Islet of Langerhans (tissue), 1 donor: ENCODE measurements around the gene DNAJC18.

Experiments
- FAIRE-seq: peaks from one replicate; lab custom pipeline; 2011; peaks lifted over from hg19 to GRCh38; lab: Jason Lieb, UNC

DNAJC18 gene

DNA sequence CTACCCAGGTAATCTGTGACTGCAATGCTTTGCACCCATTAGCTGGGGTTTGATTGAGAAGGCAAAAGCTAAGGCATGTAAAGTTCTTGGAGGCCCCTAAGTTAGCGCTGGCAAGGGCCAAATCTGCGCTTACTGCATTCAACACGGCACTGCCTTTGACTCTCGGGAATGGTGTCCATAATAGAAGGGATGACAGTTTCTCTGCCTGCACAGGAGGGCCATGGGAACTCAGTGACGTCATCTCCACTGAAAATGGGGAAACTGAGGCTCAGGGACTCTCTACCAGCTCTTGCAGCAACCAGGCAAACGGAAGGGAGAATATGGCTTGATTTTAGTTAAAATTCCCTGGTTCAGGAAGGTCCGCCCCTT lies 35.9 kb downstream of the DNAJC18 start:
- no peak for FAIRE-seq

DNA sequence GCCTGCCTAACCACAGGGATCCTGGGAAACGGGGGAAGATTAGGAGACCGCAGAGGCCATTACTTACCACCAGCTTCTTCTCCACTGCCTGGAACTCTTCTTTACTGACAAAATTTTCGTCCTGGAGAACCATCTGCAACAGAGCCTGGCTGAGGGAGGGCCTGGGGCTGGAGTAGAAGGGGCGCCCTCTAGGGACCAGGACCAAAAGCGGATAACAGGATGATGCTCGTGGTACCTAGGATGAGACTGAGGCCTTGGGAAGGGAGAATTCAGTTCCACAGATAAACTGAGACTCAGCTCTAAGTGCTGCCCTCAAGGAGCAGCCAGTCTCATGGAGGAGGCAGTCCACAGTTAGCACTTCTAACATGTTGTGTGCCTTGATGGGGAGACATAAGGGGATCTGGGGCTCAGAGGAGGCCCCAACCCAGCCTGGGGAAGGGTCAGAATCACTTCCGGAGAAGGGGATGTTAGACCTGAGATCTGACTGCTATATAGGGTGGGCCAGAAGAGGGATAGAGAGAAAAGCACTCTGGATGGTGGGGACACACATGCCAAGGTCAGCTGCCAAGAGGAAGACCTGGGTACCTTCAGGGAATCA lies 36.7 kb downstream of the DNAJC18 start:
- no peak for FAIRE-seq

DNA sequence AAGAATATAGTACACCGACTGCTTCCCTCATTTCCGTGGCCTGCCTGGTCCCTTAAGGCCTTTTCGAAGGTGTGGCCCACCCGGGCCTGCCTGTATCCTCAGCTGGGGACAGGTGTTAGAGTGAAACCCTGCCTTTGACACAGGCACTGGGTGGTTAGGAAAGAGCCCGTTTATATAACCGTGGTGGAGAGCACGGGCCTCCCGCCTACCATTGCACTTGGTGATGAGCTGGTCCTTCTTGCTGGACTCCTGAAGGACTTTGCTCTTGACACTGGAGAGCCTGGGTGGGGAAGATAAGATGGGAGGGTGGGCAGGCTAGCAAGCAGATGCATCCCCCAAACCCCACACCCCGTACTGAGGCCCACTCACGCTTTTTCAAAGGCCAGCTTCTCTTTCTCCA lies 37.8 kb downstream of the DNAJC18 start:
- no peak for FAIRE-seq

DNA sequence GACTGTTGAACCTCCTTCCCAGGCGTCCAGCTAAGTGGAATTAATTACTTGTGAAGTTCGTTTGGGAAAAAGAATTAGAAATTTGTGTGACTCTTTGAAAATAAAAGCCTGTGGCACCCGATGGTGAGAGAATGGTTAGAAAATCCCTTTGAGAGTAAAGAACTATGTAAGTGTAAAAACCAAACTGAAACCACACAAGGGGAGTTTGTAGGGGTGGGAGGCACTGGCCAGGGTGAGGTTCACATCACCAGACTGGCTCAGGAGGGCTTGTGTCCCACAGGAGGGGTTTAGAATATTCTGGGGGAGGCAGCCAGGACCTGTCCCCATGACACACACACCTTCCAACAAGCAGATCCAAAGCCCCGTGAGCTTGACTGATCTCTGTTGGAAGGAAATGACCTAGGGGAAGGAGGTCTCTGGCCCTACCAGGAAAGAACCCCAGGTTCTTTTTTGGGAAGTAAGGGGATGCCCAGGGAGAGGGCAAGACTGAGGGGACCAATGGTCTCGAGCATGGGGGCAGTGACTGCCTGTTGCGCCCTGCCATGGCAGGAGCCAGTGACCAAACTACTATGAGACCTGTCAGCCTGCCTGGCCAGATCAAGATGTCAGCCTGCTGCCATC lies 39.7 kb downstream of the DNAJC18 start:
- FAIRE-seq, result no peak

DNA sequence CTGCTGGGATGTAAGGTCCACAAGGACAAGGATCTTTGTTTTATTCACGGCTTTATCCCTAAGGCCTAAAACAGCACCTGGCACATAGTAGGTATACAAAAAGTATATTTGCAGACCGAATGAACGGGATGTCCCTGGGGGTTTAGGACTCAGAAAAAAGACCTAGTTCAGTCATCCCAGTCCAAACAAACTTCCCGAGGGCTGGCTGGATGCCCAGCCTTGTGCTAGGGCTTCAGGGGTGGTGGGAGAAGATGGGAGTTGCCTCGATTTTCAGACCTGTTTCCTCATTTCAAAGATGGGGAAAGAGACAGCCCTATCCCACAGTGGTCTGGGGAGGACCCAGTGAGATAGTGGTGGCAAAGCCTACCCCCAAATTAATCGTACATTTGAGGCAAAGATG lies 41.4 kb downstream of the DNAJC18 start:
- no peak for FAIRE-seq

DNA sequence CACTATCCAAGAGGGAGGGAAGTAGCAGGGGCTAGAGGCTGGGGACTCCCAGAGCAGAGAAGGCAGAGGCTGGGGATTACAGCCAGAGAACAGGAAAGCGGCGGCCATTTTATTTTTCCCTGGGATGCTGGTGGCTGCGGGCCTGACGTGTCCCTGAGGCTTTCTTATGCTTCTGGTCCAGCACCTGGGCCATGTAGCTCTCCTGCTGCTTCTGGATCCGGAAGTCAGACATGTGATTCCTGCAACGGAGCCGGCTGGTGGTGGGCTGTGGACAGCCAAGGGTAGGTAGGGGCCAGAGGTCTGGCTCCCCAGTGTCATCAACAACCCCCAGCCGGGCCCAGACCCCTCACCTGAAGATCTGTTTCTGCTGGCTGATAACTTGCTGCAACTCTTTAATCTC lies 42.6 kb downstream of the DNAJC18 start:
- FAIRE-seq, result no peak

DNA sequence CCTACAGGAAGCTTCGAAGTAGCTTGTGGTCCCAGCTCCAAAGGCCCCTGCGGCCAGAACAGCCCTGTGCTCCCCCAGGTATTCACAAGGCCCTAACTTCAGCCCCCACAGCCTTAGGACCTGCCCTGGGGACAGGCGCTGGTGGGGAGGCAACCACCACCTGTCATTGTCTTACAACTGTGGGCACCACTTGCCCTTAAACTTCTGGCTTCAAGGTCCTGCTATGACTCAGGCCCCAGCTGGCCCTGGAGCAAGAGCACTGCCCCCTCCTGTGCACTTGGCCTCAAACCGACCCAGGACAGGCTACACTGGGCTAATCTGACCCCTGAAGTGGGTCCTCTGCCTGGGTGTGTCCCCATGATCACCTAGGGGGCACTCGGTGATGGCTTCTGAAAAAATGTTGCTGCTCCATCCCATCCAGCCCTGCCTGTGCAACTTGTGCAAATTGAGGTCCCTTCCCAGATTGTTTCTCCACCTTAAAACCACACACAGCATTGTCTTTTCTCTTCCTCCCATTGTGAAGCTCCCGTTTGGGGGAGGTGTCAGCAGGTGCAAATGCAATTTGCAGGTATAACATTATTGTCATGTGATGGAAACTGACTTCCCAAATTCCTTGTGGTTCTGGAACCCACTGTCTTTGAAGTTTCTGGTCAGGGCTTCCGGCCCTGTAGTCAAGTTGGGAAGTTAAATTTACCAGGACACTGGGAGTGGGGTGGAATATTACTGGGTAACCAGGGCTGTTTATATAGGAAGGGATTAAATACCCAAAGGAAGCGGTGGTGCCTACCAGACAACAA lies 43.3 kb downstream of the DNAJC18 start:
- FAIRE-seq, result no peak

DNA sequence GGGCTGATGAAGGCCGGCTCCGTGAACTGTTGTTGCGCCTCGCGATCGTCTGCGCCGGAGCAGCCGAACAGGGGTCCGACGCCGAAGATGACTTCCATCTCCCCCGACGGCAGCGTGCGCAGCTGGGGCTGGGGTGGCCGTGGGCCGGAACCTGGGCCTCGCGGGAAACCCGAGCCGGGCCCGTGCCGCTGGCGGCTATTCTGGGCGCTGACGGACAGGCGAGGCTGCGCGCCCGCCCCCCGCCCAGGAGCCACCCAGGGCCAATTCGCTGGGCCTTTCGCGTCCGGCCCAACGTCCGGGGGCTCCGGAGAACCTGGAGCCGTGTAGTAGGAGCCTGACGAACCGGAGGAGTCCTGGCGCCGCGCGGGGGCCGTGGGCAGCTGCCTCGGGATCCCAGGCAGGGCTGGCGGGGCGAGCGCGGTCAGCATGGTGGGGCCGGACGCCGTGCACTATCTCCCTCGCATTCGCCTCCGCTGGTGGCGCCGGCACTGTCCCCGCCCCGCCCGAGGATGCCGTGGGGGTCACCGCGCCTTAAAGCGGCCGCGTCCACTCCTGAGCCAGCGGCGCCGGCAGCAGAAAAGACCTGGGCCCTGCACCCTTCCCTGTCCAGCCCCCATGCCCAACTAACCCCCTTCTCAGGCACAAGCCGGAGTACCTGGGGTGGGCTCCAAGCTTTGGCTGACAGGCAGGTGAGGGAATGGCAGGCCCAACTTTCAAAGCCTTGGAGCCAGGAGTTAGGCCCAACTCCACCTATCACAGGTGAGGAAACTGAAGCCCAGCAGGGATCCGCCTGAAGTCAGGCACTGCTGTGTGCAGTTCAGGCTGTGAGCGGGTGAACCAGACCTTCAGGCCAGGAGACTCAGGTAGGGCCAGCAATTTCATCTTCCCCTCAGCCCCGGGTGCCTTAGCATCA lies 44.4 kb downstream of the DNAJC18 start, which contains the start of gene PROB1:
Gene PROB1, minus strand, starts transcription at position 451 of the 913 bp plus-strand sequence. Its CDS starts 23 bp downstream, at position 428.
- no peak for FAIRE-seq

DNA sequence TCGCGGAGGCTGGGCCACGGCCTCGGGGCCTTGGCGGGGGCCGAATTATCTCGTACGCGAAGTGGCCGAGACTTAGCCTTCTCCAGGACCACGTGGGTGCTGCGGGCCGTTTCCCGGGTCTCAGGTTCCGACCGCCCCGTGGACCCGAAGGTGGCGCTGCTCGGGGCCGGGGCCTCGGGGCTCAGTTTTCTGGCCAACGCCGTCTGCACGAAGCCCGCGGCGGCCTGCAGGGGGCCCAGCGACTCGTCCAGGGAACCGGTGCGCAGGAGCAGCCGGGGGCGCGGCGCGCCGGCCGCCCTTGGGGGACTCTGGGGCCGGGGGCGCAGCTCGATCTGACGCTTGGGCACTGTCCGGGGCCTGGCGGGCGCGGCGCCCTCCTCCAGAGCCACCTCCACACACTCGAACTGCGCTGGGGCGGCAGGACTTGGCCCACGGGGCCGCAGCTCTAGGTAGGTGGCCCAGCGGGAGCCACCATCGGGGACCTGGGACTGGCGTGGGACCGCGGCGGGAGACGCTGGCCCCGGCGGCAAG lies 45.1 kb downstream of the DNAJC18 start:
- no peak for FAIRE-seq

DNA sequence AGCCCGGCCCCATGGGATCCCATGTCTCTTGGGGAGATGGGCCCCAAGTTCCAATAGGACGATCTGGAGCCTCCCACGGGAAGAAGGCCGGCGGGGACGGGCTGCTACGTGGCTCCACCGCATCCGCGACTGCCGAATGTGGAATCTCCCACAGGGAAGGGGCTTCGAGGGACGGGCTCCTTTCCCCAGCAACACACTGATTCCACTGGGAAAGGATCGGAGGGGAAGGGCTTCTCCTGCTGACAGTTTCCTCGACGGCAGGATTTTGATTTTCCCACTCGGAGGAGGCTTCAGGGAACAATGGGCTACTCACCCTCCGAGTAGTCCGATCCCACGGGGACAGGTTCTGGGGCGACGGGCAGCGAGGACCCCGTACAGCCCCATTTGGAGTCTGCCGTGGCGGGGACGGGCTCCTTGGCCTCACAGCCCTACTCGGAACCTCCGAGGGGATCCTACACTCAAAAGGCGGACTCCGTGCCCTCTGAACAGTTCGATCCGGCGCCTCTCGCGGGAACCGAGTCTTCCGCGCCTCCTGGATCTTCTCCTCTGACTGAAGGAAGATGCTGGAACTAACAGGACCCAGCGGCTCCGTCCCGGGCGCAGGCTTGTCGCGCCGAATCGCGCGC lies 45.7 kb downstream of the DNAJC18 start:
- no peak for FAIRE-seq

DNA sequence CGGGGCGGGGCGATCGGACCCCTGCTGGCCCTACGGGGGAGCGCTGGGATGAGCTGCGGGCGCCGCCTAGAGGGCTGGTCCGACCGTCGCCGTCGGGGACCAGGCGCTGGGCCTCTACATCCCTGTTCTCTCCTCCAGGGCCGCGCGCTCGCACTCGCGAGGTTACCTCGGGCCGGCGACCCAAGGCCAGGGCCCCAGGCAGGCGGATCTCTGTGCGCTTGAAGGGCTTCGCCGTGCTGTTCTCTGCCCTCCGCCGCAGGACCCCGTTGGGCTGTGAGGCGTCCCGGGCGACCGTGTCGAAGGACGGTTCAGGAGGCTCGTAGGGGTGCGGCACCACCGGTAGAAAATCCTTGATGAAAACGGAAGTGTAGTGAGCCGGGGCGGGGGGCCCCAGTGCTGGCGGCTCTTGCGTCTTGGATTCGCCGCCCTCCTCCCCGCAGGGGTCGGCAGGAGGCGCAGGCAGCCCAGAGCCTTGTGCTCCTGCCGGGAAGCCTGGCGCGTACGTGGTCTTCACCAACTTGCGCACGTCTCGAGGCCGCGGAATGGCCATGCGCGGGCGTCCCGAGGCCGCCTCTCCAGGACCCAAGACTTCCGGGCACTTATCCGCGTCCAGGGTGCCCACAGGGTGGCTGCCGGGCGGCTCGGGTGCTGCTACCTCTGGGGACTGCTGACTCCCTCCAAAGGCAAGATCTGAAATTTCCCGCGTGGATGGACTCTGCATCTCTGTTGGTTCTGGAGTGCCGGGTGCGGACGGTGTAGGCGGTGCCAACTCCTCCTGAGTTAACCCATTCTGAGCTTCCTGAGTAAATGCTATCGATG lies 46.4 kb downstream of the DNAJC18 start:
- FAIRE-seq, result no peak

DNA sequence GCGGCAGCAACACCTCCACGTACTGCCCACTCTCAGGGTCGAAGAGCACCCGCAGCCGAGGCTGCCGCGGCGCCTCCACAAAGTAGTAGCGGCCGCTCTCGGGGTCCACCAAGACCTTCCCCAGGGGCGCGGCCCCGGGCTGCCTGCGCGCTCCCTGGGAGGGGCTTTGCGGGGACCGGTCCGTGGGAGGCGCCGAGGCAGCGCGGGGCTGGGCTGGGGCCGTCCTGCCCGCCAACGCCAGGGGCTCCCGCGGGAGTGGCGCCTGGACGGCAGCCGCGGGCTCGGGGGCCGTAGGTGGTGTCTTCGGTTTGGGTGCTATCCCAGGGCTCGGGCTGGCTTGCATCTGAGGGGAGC lies 47.0 kb downstream of the DNAJC18 start:
- no peak for FAIRE-seq

DNA sequence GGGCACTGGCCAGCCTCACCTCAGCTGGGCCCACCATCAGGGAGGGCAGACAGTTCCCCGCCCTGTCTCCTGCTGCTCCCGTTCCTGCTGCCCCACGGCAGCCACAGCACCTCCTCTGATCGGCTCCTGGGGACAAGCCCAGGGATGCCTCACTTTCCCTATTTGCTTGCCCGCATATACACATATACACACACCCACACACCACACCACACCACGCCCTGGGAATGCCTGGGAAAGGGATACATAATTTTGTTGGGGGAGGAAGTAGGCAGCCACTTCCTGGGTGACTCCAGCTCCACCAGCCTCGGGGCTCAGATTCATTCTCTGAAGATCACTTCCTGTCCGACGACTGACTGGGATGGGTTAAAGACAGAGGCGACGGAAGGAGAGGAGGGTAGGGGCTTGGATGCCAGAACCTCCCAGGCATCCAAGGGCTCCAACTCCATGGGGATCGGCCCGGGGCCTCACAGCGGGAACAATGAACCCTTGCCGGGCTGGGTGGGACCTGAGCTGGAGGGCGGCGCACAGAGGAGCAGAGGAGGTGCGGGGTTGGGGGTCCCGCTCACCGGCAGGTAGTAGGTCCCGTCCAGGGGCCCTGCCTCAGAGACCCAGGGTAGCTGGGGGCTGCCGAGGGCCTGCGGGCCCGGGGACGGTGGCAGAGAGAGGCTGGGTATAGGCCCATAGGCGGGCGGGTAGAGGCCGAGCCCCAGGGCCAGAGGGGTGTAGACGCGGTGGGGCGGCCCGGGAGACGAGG lies 47.6 kb downstream of the DNAJC18 start:
- no peak for FAIRE-seq

DNA sequence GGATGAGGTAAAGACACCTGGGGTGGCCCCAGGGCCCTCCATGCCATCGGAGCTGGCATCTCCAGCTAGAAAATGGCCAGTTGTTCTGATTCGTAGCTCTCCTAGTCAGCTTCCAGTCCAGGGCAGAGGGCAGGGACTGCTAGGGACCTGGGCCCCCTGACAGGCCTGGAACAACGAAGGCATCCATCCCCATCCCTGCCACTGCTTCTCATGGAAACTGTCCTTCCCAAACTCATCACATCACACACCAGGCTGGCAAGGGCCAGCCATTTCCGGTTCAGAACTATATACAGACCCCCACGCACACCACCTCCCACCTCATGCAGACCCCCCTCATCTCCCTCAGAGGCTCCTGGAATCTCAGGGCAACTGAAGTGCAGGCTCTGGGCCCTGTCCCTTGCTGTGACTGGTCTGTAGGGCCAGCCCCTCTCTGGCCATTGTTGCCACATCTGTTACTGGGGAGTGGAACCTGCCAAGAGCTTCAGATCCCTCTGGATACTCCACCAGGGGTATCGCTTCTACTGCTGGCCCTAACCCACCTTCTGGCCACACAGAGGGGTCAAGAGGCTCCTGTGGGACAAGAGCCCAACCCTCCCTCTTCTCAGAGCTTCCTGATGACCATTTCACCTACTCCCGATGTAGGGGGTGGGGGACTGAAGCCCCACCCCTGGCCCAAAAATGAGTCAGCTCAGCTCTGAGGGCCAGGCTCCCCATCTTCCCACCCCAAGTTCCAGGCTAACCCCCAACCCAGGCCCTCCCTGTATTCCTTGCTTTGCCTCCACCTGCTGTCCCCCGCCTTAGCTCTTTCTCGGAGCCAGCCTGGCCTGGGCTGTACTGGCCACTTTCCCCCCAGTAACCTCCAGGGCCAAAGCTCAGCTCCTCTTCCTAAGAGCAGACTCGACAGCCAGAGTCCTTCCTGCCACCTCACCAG lies 48.4 kb downstream of the DNAJC18 start:
- no peak for FAIRE-seq

DNA sequence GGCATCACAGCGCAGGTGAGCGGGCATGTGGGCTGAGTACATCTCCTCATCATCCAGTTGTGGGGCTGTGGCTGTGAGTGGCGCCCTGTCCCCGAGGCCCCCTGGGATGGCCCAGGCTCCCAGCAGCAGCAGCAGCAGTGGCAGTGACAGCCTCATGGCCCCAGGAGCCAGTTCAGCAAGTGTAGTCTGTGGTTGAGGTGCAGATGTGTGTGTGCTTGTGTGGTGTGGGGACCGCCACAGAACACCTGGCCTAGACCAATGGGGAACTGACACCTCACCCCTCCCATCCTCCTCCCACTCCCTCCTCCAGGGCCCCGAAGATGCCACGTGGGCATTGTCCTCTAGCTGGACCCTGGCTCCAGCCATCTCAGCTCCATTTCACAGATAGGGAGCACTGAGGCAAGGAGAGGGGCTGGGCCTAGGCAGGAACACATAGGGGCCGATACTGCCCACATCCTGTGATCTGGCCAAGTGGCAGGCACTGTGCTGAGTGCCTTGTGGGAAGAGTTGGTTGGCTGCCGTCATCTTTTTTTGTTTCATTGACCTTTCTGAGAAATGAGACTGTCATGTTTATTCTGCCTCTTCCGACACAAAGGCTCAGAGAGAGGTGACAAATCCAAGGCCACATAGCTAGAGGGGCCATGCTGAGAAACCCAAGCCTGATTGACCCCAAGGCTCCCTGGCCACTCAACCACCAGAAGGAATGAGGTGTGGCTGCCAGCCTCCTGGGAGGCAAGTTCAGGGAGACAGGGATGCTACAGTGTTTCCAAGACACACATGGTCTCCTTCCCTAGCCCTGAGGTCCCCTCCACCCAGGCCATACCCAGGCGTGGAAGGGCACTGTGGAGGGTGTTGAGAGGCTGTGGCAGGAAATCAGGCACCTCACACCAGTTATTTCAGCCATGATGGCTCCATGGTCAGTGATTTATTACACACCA lies 49.4 kb downstream of the DNAJC18 start, which contains the start of gene MZB1:
Gene MZB1, minus strand, starts transcription at position 213 of the 938 bp plus-strand sequence. Its CDS starts 57 bp downstream, at position 156.
- FAIRE-seq, result no peak

DNA sequence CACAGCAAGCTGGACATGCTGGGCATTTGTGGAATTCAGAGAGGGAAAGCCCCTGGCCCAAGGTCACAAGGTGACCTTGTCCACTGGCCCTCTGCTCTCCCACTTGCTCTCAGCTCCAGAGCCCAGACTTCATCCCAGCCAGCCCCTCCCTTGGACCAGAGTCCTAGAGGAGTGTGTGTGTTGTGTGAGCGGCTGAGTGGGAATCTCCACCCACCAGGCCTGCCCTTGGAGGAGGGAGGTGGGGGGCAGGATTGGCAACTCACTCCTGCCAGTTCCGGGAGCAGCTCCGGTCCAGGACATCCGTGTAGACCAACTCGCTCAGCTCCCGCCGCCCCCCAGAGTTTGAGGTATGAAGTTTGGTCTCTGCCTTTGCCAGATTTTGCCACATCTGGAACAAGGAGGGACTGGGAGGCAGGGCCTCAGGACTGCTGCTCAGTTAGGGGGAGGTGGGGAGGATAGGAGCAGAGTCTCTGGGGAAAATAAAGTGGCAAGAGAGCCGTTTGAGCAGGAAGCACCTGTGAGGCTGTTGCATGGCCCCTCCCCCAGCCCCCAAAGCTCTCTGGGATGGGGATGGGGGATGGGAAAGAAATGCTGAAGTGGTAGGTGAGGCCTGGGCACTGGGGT lies 51.0 kb downstream of the DNAJC18 start:
- no peak for FAIRE-seq

DNA sequence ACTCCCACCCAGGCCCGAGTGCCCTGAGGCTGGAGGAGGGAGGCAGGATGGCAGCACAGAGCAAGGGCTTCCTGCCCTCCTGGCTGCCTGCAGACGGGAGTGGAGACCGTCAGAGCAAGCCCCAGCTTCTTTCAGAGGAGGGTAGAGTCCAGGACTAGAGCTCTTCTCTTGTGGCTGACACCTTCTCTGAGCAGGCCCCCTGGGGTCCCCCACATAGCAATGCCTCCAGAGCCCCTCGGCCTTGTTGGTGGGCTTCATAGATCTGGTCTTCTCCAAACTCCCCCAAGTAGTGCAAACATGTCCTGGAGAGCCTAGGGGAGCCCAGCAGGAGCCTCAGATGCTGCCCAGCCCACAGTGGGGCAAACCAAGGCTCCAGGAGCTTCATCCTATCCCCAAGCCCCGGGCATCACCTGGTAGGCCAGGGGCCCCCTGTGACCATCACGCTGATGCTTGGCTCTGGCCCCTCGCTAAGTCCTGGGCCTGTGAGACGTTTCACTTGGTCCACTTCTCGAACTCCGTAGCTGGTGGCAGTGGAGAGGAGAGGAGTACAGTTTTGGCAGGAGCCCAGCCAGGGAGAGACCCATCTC lies 51.6 kb downstream of the DNAJC18 start:
- FAIRE-seq, result no peak
